B cell (primary cell): ENCODE measurements around the gene IRS1. TPM values are rescaled to one million over a fixed set of nuclear protein-coding genes. Genes with fewer than 3 reads are reported as not detected.

Experiments used
- ATAC-seq: fragments of 200-7000 bp; cut with Tn5 transposase; one replicate; pipeline ENCODE4 v1.10.0; 2021; ENCODE audit warnings: low read depth, mild to moderate bottlenecking, moderate number of reproducible peaks, moderate library complexity
- CTCF ChIA-PET: fragments of 350-600 bp; sonication (Branson Sonifier 250); formaldehyde crosslinking; loops from one replicate; lab custom pipeline; 2021; ENCODE audit warnings: antibody characterized with exemption, inconsistent platforms; lab: Charles Lee
- POLR2A ChIA-PET: fragments of 350-600 bp; sonication (Branson Sonifier 250); formaldehyde crosslinking; loops from one replicate; lab custom pipeline; 2021; ENCODE audit warnings: antibody characterized with exemption; lab: Charles Lee
- DNase-seq: peaks from one replicate; pipeline ENCODE4 v3.0.0; 2013
- H2AFZ ChIP-seq: 2 replicates; pipeline ENCODE4 v1.6.1; 2012; ENCODE audit warnings: mild to moderate bottlenecking, low read depth, low read length; ENCODE audit not compliant: insufficient read depth, poor library complexity, severe bottlenecking
- H3K27ac ChIP-seq, 2 donors: 1 replicate in 1 of 2; 2 replicates in 1 of 2; pipeline ENCODE4 v1.5.1; 2012 to 2013; ENCODE audit warnings: low read length in 2 of 2, mild to moderate bottlenecking in 2 of 2, moderate library complexity in 1 of 2
- H3K27me3 ChIP-seq, 4 experiments: fragments of 200-600 bp in 1 of 4; sonication (generic) in 1 of 4; replicated peaks in 1 of 4; 1 replicate in 2 of 4; 2 replicates in 2 of 4; pipeline versions ENCODE4 v1.6.1 to v1.7.0; 2013 to 2016; ENCODE audit warnings: low read length in 3 of 4, mild to moderate bottlenecking in 2 of 4, mixed read lengths in 1 of 4, moderate library complexity in 1 of 4; ENCODE audit not compliant: insufficient read depth in 4 of 4, control insufficient read depth in 3 of 4; ENCODE audit errors: control extremely low read depth in 1 of 4
- H3K36me3 ChIP-seq, 2 experiments: replicated peaks in 1 of 2; 1 replicate in 1 of 2; 2 replicates in 1 of 2; pipeline versions ENCODE4 v1.6.1 to v1.7.1; 2013; ENCODE audit warnings: low read length in 1 of 2; ENCODE audit not compliant: insufficient read depth in 2 of 2, control insufficient read depth in 1 of 2; ENCODE audit errors: control extremely low read depth in 1 of 2, extremely low read depth in 1 of 2
- H3K4me1 ChIP-seq, 2 donors: fragments of 200-600 bp in 1 of 2; sonication (generic) in 1 of 2; 1 replicate in 1 of 2; 2 replicates in 1 of 2; pipeline versions ENCODE4 v1.5.1 to v1.6.1; 2013 to 2017; ENCODE audit warnings: low read length in 2 of 2; ENCODE audit not compliant: control insufficient read depth in 2 of 2, insufficient read depth in 2 of 2
- H3K4me2 ChIP-seq: replicated peaks from 2 replicates; pipeline ENCODE3; 2012; ENCODE audit warnings: mild to moderate bottlenecking, low read depth, low read length; ENCODE audit not compliant: poor library complexity, severe bottlenecking
- H3K4me3 ChIP-seq, 5 experiments: fragments of 200-600 bp in 1 of 5; sonication (generic) in 1 of 5; 1 replicate in 3 of 5; 2 replicates in 2 of 5; pipeline versions ENCODE4 v1.5.1 to v1.7.0; 2011 to 2016; ENCODE audit warnings: low read length in 4 of 5, mild to moderate bottlenecking in 4 of 5, low read depth in 2 of 5, control low read depth in 1 of 5, moderate library complexity in 1 of 5; ENCODE audit not compliant: insufficient read depth in 1 of 5; ENCODE audit errors: control extremely low read depth in 1 of 5, extremely low read depth in 1 of 5
- H3K79me2 ChIP-seq: fragments of 200-600 bp; sonication (generic); one replicate; pipeline ENCODE4 v1.6.0; 2016; ENCODE audit warnings: low read length; ENCODE audit not compliant: control insufficient read depth, insufficient read depth
- H3K9ac ChIP-seq: fragments of 200-600 bp; sonication (generic); 2 replicates; pipeline ENCODE4 v1.6.1; 2017; ENCODE audit warnings: mild to moderate bottlenecking, low read length, moderate library complexity
- H3K9me3 ChIP-seq, 3 donors: one replicate each; pipeline versions ENCODE4 v1.6.1 to v1.7.1; 2013; ENCODE audit warnings: low read length in 2 of 3; ENCODE audit not compliant: control insufficient read depth in 2 of 3, insufficient read depth in 1 of 3; ENCODE audit errors: control extremely low read depth in 1 of 3
- H4K20me1 ChIP-seq: 2 replicates; pipeline ENCODE4 v1.6.0; 2012; ENCODE audit warnings: mild to moderate bottlenecking, low read length; ENCODE audit not compliant: insufficient read depth, control insufficient read depth, poor library complexity, severe bottlenecking
- H3K27ac Mint-ChIP-seq: one replicate; pipeline ENCODE4 v1.8.0; 2021; ENCODE audit warnings: mixed read lengths
- H3K27me3 Mint-ChIP-seq: one replicate; pipeline ENCODE4 v1.8.0; 2021; ENCODE audit warnings: mixed read lengths
- H3K4me1 Mint-ChIP-seq: one replicate; pipeline ENCODE4 v1.8.0; 2021; ENCODE audit warnings: mixed read lengths
- H3K4me3 Mint-ChIP-seq: one replicate; pipeline ENCODE4 v1.8.0; 2021; ENCODE audit warnings: mixed read lengths
- H3K9me3 Mint-ChIP-seq: one replicate; pipeline ENCODE4 v1.8.0; 2022; ENCODE audit warnings: mixed read lengths; ENCODE audit not compliant: insufficient read depth
- CTCF ChIP-seq: fragments of 200-600 bp; IDR thresholded peaks from one replicate; pipeline ENCODE4 v1.8.0; 2022; ENCODE audit warnings: antibody characterized with exemption, mild to moderate bottlenecking
- EZH2 ChIP-seq: IDR thresholded peaks from 2 replicates; pipeline ENCODE4 v1.6.1; 2012; ENCODE audit warnings: borderline replicate concordance, low read depth, mild to moderate bottlenecking, moderate library complexity, low read length; ENCODE audit not compliant: insufficient read depth, poor library complexity, severe bottlenecking
- WGBS: methylation state at CpG from one replicate; pipeline ENCODE4 v1.1.5; 2013; ENCODE audit warnings: missing lambda C conversion rate; ENCODE audit not compliant: insufficient coverage; 5-methylcytosine and 5-hydroxymethylcytosine counted together
- intact Hi-C: fragments of 100-400 bp; cut with micrococcal nuclease; formaldehyde crosslinking; loops from one replicate; pipeline ENCODE4 v1.10.0; 2022
- polyA plus RNA-seq: library from polyadenylated mRNA; depleted of rRNA; stranded (reverse); fragments of >200 nt; gene quantifications from 2 replicates; pipeline ENCODE4 v1.2.3, GENCODE V29; 2012
- total RNA-seq, 2 donors: library from RNA; stranded (reverse); fragments of 120-200 nt in 1 of 2; gene quantifications; 1 replicate in 1 of 2; 2 replicates in 1 of 2; pipeline versions ENCODE4 v1.2.3 to v1.2.4, GENCODE V29; 2013 to 2022

IRS1 gene
- total and polyA plus RNA-seq, 2 donors (not counting 1 experiment from before 2014, with no cell fraction given) = 3.8 to 11.9 TPM

- intact Hi-C loops = no loop called here
- Histone ChIP-seq H3K4me1 (peaks cover 42 to 49% of the 10 kb centered on the region in 2 donors), H3K27me3 (no peaks in the 10 kb centered on the region), H3K36me3 (peaks cover 4 to 7% of the 10 kb centered on the region in 2 experiments), H3K4me2 (peak overlapping the region; percentile 29), H3K79me2 (peaks cover 86% of the 10 kb centered on the region), H3K4me3 (no peak overlapping the region), H2AFZ (no peak overlapping the region), H3K9ac (no peak overlapping the region), H3K27ac (peak overlapping the region in 1 of 2 donors; percentile 50), H4K20me1 (peaks cover 5% of the 10 kb centered on the region), H3K9me3 (no peaks in the 10 kb centered on the region)
- H3K9me3 Mint-ChIP-seq = no peaks in the 10 kb centered on the region
- WGBS = no CpG with 5 or more reads among the region's 1 CpG
- ChIA-PET CTCF (interaction anchor here (1.0 to 3.1 kb wide), 4 partner anchors 8 to 631 kb away, joined by 3 to 9 read pairs (median 4); no protein-coding TSS in a partner anchor), POLR2A (no interaction called here)
- ATAC-seq = no peak
- TF ChIP-seq EZH2 (no peak), CTCF (no peak)
- H3K27me3 Mint-ChIP-seq = no peaks in the 10 kb centered on the region
- H3K4me3 Mint-ChIP-seq = peak overlapping the region; percentile 41
- peaks cover 52% of the 10 kb centered on the region for H3K4me1 Mint-ChIP-seq
- H3K27ac Mint-ChIP-seq = peak overlapping the region; percentile 78
- DNase-seq = no peak
These were observed 47.5 kb upstream of the IRS1 start for GRCh38 chr2:226847090-226847489.

GRCh38 chr2:226845386-226846116 is 45.9 kb upstream of the IRS1 start:
- no peak overlapping the region for H3K4me3 ChIP-seq
- H3K27me3 ChIP-seq = no peaks in the 10 kb centered on the region
- H3K4me1 ChIP-seq = peaks cover 43 to 59% of the 10 kb centered on the region in 2 donors
- Mint-ChIP-seq H3K9me3 (no peaks in the 10 kb centered on the region), H3K4me1 (peaks cover 62% of the 10 kb centered on the region), H3K27me3 (no peaks in the 10 kb centered on the region), H3K27ac (peak overlapping the region; percentile 26), H3K4me3 (no peak overlapping the region)
- DNase-seq = no peak
- POLR2A ChIA-PET = interaction anchor here (0.9 kb wide), 1 partner anchor 10 kb away, joined by 3 read pairs; the partner anchor contains the start of gene RHBDD1
- H3K36me3 ChIP-seq = peaks cover 4 to 5% of the 10 kb centered on the region in 2 experiments
- CTCF ChIA-PET = interaction anchor here (0.7 to 1.6 kb wide), 5 partner anchors 8 to 630 kb away, joined by 3 to 5 read pairs (median 3); no protein-coding TSS in a partner anchor
- H3K27ac ChIP-seq = no peak overlapping the region
- no CpG with 5 or more reads among the region's 3 CpGs for WGBS
- no peak overlapping the region for H3K9ac ChIP-seq
- H3K79me2 ChIP-seq = peaks cover 86% of the 10 kb centered on the region
- TF ChIP-seq EZH2 = no peak
- TF ChIP-seq CTCF = no peak
- no peak for ATAC-seq
- peak overlapping the region; percentile 16 for H3K4me2 ChIP-seq
- intact Hi-C loops = no loop called here
- H4K20me1 ChIP-seq = peaks cover 5% of the 10 kb centered on the region
- no peak overlapping the region for H2AFZ ChIP-seq
- H3K9me3 ChIP-seq = no peaks in the 10 kb centered on the region
